A549 (cell line): ENCODE data around the gene DLG1.

Experiments
- CBX2 ChIP-seq: fragments of 200-600 bp; sonication (generic); IDR thresholded peaks from 2 replicates; pipeline ENCODE4 v1.6.1; 2016; ENCODE audit warnings: low read depth, mild to moderate bottlenecking, borderline replicate concordance
- CTCF ChIP-seq: fragments of >200 bp; sonication (Bioruptor Twin); formaldehyde crosslinking; IDR thresholded peaks from 3 replicates; pipeline ENCODE4 v1.5.1; 2016
- KDM1A ChIP-seq: fragments of 200-600 bp; sonication (generic); IDR thresholded peaks from 2 replicates; pipeline ENCODE4 v1.6.1; 2016; ENCODE audit warnings: low read depth, mild to moderate bottlenecking
- MAX ChIP-seq: IDR thresholded peaks from 2 replicates; pipeline ENCODE4 v1.6.1; 2012
- POLR2A ChIP-seq: IDR thresholded peaks from 2 replicates; pipeline ENCODE4 v1.6.1; 2012; ENCODE audit warnings: mild to moderate bottlenecking, low read length
- RNF2 ChIP-seq: fragments of 200-600 bp; sonication (generic); IDR thresholded peaks from 2 replicates; pipeline ENCODE4 v1.6.1; 2016; ENCODE audit warnings: low read depth, mild to moderate bottlenecking, antibody characterized with exemption, moderate library complexity, borderline replicate concordance

- TF ChIP-seq CTCF (no peak), MAX (no peak), POLR2A (no peak), CBX2 (no peak), KDM1A (no peak), RNF2 (no peak)
These were observed 119.4 kb downstream of the DLG1 start for GRCh38 chr3:197178998-197179397.
